Endothelial cell of umbilical vein (primary cell): ENCODE measurements around the gene TRAF3IP1. TPM values are rescaled to one million over a fixed set of nuclear protein-coding genes. Genes with fewer than 3 reads are reported as not detected.

ENCODE experiments used
- BruUV-seq: library from RNA; stranded (reverse); fragments of 400-500 nt; replicated peaks from 2 replicates; lab custom pipeline; 2021; lab: Mats Ljungman, UMichigan
- CTCF ChIA-PET: fragments of 300-600, 350-600 bp; sonication (Branson Sonifier 250); formaldehyde crosslinking; loops from one replicate; lab custom pipeline; 2021; ENCODE audit warnings: antibody characterized with exemption, inconsistent platforms; lab: Charles Lee
- POLR2A ChIA-PET: fragments of 300-600, 350-600 bp; sonication (Branson Sonifier 250); formaldehyde crosslinking; loops from one replicate; lab custom pipeline; 2021; ENCODE audit warnings: antibody characterized with exemption, inconsistent platforms; lab: Charles Lee
- DNase-seq: peaks from one replicate; pipeline ENCODE4 v3.0.0-alpha.2; 2011; ENCODE audit warnings: low read depth, low spot score
- FAIRE-seq: peaks from 2 replicates; lab custom pipeline; 2011; peaks lifted over from hg19 to GRCh38; lab: Jason Lieb, UNC
- H2AFZ ChIP-seq: 2 replicates; pipeline ENCODE4 v1.6.0; 2012; ENCODE audit warnings: low read depth, low read length, control low read depth, inconsistent platforms
- H3K27ac ChIP-seq: 2 replicates; pipeline ENCODE4 v1.5.1; 2011; ENCODE audit warnings: low read depth, mild to moderate bottlenecking, control low read depth, low read length, moderate library complexity; ENCODE audit not compliant: insufficient read depth
- H3K27me3 ChIP-seq, 2 experiments: 2 replicates each; pipeline versions ENCODE4 v1.6.0 to v1.6.1; 2011; ENCODE audit warnings: low read length in 2 of 2, mixed read lengths in 1 of 2; ENCODE audit not compliant: control insufficient read depth in 2 of 2, insufficient read depth in 2 of 2
- H3K36me3 ChIP-seq, 2 experiments: 2 replicates in 1 of 2; 3 replicates in 1 of 2; pipeline ENCODE4 v1.5.1; 2011; ENCODE audit warnings: low read length in 2 of 2, mild to moderate bottlenecking in 1 of 2, moderate library complexity in 1 of 2; ENCODE audit not compliant: control insufficient read depth in 2 of 2, insufficient read depth in 2 of 2; ENCODE audit errors: extremely low read depth in 1 of 2
- H3K4me1 ChIP-seq: 3 replicates; pipeline ENCODE4 v1.5.1; 2011; ENCODE audit warnings: mild to moderate bottlenecking, low read length; ENCODE audit not compliant: control insufficient read depth, insufficient read depth; ENCODE audit errors: extremely low read depth
- H3K4me2 ChIP-seq: 2 replicates; pipeline ENCODE4 v1.6.1; 2011; ENCODE audit warnings: low read length, control low read depth, mixed read lengths; ENCODE audit not compliant: insufficient read depth
- H3K4me3 ChIP-seq, 3 experiments: fragments of 200-600 bp in 1 of 3; sonication (generic), shearing (Covaris generic) in 1 of 3; replicated peaks in 1 of 3; 2 replicates each; pipeline ENCODE4 v1.5.1; 2011 to 2016; ENCODE audit warnings: control low read depth in 3 of 3, low read length in 3 of 3, mild to moderate bottlenecking in 2 of 3, inconsistent platforms in 1 of 3, low read depth in 1 of 3, moderate library complexity in 1 of 3; ENCODE audit not compliant: insufficient read depth in 1 of 3
- H3K79me2 ChIP-seq: 2 replicates; pipeline ENCODE4 v1.6.0; 2012; ENCODE audit warnings: low read length, inconsistent platforms; ENCODE audit not compliant: control insufficient read depth, insufficient read depth
- H3K9ac ChIP-seq: replicated peaks from 2 replicates; pipeline ENCODE3; 2011; ENCODE audit warnings: low read length, control low read depth; ENCODE audit not compliant: insufficient read depth; ENCODE audit errors: extremely low read depth
- H3K9me1 ChIP-seq: replicated peaks from 3 replicates; pipeline ENCODE4 v1.6.0; 2011; ENCODE audit warnings: mild to moderate bottlenecking, low read length; ENCODE audit not compliant: control insufficient read depth, insufficient read depth; ENCODE audit errors: extremely low read depth
- H3K9me3 ChIP-seq: replicated peaks from 2 replicates; pipeline ENCODE4 v1.5.1; 2012; ENCODE audit warnings: low read length, inconsistent platforms; ENCODE audit not compliant: control insufficient read depth, insufficient read depth
- H4K20me1 ChIP-seq: replicated peaks from 2 replicates; pipeline ENCODE3; 2011; ENCODE audit warnings: mild to moderate bottlenecking, low read length; ENCODE audit not compliant: control insufficient read depth, insufficient read depth; ENCODE audit errors: extremely low read depth
- CTCF ChIP-seq, 2 donors: IDR thresholded peaks; 1 replicate in 1 of 2; 2 replicates in 1 of 2; pipeline ENCODE4 v1.5.1; 2011; ENCODE audit warnings: low read length in 2 of 2, mild to moderate bottlenecking in 2 of 2, moderate library complexity in 2 of 2, control low read depth in 1 of 2, inconsistent platforms in 1 of 2, low read depth in 1 of 2; ENCODE audit not compliant: insufficient read depth in 1 of 2; ENCODE audit errors: extremely low read depth in 1 of 2
- EZH2 ChIP-seq: IDR thresholded peaks from 2 replicates; pipeline ENCODE4 v1.6.1; 2012; ENCODE audit warnings: borderline replicate concordance, low read depth, mild to moderate bottlenecking, moderate library complexity, low read length, inconsistent platforms; ENCODE audit not compliant: severe bottlenecking
- FOS ChIP-seq: IDR thresholded peaks from 2 replicates; pipeline ENCODE4 v1.6.1; 2011; ENCODE audit warnings: mild to moderate bottlenecking, low read length, moderate library complexity, borderline replicate concordance; ENCODE audit not compliant: insufficient read depth
- GATA2 ChIP-seq: IDR thresholded peaks from 2 replicates; pipeline ENCODE4 v1.7.0; 2011; ENCODE audit warnings: low read depth, mild to moderate bottlenecking, moderate library complexity, mixed read lengths, low read length; ENCODE audit not compliant: insufficient read length, insufficient read depth
- JUN ChIP-seq: IDR thresholded peaks from 2 replicates; pipeline ENCODE4 v1.6.1; 2011; ENCODE audit warnings: borderline replicate concordance, low read depth; ENCODE audit not compliant: insufficient read length, insufficient read depth
- MAX ChIP-seq: IDR thresholded peaks from 2 replicates; pipeline ENCODE4 v1.6.1; 2011; ENCODE audit not compliant: insufficient read depth, insufficient read length
- MYC ChIP-seq: IDR thresholded peaks from one replicate; pipeline ENCODE4 v1.6.1; 2011; ENCODE audit warnings: mild to moderate bottlenecking, low read depth, low read length
- POLR2A ChIP-seq: IDR thresholded peaks from 2 replicates; pipeline ENCODE4 v1.6.1; 2012; ENCODE audit warnings: low read depth, mild to moderate bottlenecking, control low read depth, low read length
- POLR2AphosphoS5 ChIP-seq: IDR thresholded peaks from 2 replicates; pipeline ENCODE4 v1.6.1; 2012; ENCODE audit warnings: low read depth, mild to moderate bottlenecking, control low read depth, low read length, moderate library complexity; ENCODE audit not compliant: insufficient read depth
- dilution Hi-C: fragments of 300-500 bp; cut with MboI; formaldehyde crosslinking; loops from one replicate; pipeline ENCODE4 v1.15.0; 2019; ENCODE audit warnings: low sequenced_read_pairs; ENCODE audit not compliant: extremely low pct_ligation_motif_present
- intact Hi-C: fragments of 100-400 bp; cut with micrococcal nuclease; formaldehyde crosslinking; loops from one replicate; pipeline ENCODE4 v1.10.0; 2022
- polyA plus RNA-seq, 4 experiments: library from polyadenylated mRNA; depleted of rRNA in 3 of 4; stranded (reverse) in 3 of 4; unstranded in 1 of 4; fragments of >200 nt; gene quantifications; 2 replicates each; pipeline versions ENCODE4 v1.2.1 to v1.2.3, GENCODE V29; 2011 to 2012; ENCODE audit warnings: missing spikeins in 1 of 4
- total RNA-seq: library from RNA; stranded (reverse); gene quantifications from 2 replicates; pipeline ENCODE4 v1.2.3, GENCODE V29; 2021

Gene TRAF3IP1
- total and polyA plus RNA-seq, 2 donors (not counting 3 experiments of a cell fraction or from before 2014, with no cell fraction given), result 3.4 to 15.9 TPM

- no peaks in the 10 kb centered on the region for H3K9me1 ChIP-seq
- H3K79me2 ChIP-seq, result no peaks in the 10 kb centered on the region
- intact Hi-C loops (no loop called here), dilution Hi-C loops (no loop called here)
- peaks cover 14% of the 10 kb centered on the region for H3K4me1 ChIP-seq
- H3K36me3 ChIP-seq, result no peaks in the 10 kb centered on the region
- TF ChIP-seq FOS, result no peak
- no peak for TF ChIP-seq GATA2
- no peak for TF ChIP-seq CTCF (IDR thresholded peaks at IDR 0.05; ENCODE audit: extremely low read depth in 1 of 2, insufficient read depth in 1 of 2, low read depth in 1 of 2, low read length in 2 of 2)
- TF ChIP-seq MAX, result no peak
- no peak for TF ChIP-seq MYC
- no peak for TF ChIP-seq POLR2AphosphoS5
- TF ChIP-seq JUN, result no peak
- TF ChIP-seq POLR2A, result no peak
- no peak for TF ChIP-seq EZH2
- no peak overlapping the region for H3K4me2 ChIP-seq
- H4K20me1 ChIP-seq, result no peaks in the 10 kb centered on the region
- H3K4me3 ChIP-seq, result no peak overlapping the region
- DNase-seq (no peak), FAIRE-seq (peak; percentile 4)
- ChIA-PET CTCF (interaction anchor here (3.4 to 6.4 kb wide), 2 partner anchors 22 kb away, joined by 21 to 39 read pairs; no protein-coding TSS in a partner anchor), POLR2A (no interaction called here)
- H3K27me3 ChIP-seq, result no peaks in the 10 kb centered on the region
- no peak overlapping the region for H3K27ac ChIP-seq
- no peak overlapping the region for H3K9ac ChIP-seq
- H3K9me3 ChIP-seq, result no peaks in the 10 kb centered on the region
- H2AFZ ChIP-seq, result no peak overlapping the region
- no TSS peak for BruUV-seq
Observed at GRCh38 chr2:238286551-238286950, 33.8 kb upstream of the TRAF3IP1 start.
